GM18951 (cell line): ENCODE data around the gene CD300LF.

Experiments used
- POLR2A ChIP-seq: IDR thresholded peaks from 4 replicates; pipeline ENCODE4 v1.6.1; 2011; ENCODE audit warnings: mild to moderate bottlenecking; ENCODE audit not compliant: insufficient read length, insufficient read depth; ENCODE audit errors: extremely low read depth
- in situ Hi-C: fragments of 300-500 bp; cut with MboI; formaldehyde crosslinking; loops from one replicate; pipeline ENCODE4 v1.12.0; 2022; ENCODE audit warnings: low sequenced_read_pairs, mixed read lengths, inconsistent platforms; ENCODE audit not compliant: unreplicated experiment

The CD300LF gene

DNA sequence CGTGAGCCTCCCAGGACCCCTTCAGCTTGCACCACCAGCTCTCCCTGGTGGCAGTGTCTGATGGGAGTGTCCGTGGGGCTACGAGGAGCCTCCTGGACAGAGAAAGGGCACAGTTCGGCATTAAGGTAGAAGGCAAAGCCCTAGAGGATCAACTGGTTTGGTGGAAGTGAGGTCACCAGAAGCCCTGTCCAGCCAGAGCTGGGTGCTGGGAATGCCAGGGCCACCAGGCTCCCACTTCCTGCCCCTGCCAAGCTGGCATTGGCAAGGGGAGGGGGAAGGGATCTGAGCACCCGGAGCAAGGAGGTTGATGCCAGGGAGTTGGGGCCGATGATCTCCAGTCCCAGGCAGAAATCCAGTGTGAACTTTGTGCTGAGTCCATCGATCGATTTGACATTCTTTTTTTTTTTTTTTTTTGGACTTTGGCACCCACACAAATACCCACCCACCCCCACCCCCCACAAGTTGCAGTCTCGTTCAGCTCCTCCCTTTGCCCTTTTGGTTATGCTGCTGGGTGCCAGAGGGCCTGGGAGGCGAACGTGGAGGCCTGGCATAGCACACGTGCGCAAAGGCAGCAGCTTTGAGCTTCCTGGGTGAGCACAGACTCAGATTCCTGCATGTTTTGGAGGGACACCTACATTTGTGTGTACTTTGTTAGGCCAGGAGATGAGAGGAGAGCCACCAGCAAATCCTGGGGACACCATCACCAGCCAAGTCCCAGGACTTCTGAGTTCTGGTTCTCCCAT is 37.8 kb upstream of the CD300LF start:
- no peak for TF ChIP-seq POLR2A
- in situ Hi-C loops: no loop called here

DNA sequence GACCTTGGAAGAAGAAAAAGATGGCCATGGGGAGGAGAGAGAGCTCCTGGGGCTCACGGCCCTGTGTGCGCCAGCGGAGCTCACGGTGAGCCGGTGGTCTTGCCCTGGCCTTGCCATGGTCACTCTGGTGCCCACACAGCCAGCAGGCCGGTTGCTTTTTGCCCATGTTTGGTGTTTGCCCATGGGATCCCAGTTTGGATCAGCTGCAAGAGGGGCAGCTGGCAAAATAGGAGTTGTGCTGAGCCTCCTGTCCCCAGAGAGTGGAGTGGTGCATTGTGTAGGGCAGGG is 37.3 kb upstream of the CD300LF start:
- TF ChIP-seq POLR2A: no peak
- in situ Hi-C loops: no loop called here

DNA sequence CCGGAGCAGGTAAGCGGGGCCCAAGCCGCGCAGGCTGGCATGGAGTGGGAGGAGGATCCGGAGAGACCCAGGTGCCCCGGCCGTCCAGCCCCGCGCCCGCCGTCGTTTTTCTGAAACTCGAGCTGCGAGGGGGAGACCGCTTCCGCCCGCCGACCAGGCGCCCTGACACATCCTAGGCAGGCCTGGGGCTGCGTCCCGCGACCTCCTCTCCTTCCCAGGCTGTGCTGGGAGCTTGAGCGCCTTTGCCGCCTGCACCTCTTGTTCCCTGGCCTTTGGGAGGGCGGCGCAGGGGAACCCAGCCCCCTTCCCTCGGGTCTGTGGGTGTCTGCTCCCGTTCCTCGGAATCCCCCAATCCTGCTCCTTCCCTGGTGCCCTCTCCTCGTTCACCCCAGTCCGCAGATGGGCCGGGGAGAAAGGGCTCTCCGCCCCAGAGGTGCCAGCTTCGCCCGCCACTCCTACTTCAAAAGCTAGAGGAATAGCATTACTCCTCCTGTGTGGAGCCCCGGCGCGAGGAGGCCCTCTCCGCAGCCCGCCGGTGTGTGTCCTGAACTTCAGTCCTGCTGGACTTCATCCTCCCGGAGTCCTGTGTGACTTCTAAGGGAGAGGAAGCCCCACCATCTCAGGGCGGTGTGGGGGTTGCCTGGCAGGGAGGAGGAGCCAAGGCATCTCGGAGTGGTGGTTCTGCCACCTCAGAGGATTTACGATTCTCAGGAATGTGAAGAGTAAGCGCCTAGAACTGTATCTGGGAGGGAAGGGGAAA is 36.7 kb upstream of the CD300LF start:
- in situ Hi-C loops: no loop called here
- TF ChIP-seq POLR2A: no peak

- TF ChIP-seq POLR2A: peak; percentile 99
- in situ Hi-C loops: no loop called here
Observed at GRCh38 chr17:74748529-74749278, 36.0 kb upstream of the CD300LF start, which contains the start of gene NHERF1. TSS of gene NHERF1 (plus strand) at chr17:74748628. CDS start at chr17:74748847, 219 bp downstream.

- in situ Hi-C loops: no loop called here
- TF ChIP-seq POLR2A: no peak
Observed at GRCh38 chr17:74748279-74748528, 35.5 kb upstream of the CD300LF start.

DNA sequence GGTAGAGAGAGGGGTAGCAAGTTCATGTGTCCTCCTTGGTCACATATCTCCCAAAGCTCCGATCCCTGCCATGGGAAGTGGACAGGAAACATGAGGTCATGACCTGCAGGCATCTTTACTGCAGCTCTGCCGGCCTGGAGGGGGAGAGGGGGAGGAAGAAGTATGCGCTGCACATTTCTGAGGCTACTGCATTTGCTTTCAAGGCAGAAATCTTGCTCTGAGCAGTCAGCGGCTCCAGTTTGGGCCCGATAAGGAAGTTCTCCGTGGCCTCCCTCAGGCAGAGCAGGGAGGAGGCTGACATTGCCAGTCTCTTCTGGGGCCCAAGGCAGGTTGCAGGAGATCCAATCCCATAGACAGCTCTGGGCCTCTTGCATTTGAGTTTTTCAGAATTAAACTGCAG is 34.2 kb upstream of the CD300LF start:
- TF ChIP-seq POLR2A: no peak
- in situ Hi-C loops: no loop called here

DNA sequence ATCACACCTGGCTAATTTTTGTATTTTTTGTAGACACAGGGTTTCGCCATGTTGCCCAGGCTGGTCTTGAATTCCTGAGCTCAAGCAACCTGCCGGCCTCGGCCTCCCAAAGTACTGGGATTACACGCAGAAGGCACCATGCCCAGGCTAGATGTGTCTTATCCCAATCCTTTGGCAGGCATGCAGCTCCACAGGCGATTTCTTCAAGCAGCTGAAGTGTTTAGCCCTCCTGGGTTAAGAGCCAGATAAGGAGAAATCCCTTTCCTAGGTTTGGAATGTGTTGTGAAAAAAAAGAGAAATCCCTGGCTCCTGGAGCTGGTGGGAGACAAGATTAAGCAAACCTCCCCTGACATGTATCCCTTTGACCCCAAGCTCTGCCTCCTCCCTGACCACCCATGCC is 33.7 kb upstream of the CD300LF start:
- in situ Hi-C loops: no loop called here

DNA sequence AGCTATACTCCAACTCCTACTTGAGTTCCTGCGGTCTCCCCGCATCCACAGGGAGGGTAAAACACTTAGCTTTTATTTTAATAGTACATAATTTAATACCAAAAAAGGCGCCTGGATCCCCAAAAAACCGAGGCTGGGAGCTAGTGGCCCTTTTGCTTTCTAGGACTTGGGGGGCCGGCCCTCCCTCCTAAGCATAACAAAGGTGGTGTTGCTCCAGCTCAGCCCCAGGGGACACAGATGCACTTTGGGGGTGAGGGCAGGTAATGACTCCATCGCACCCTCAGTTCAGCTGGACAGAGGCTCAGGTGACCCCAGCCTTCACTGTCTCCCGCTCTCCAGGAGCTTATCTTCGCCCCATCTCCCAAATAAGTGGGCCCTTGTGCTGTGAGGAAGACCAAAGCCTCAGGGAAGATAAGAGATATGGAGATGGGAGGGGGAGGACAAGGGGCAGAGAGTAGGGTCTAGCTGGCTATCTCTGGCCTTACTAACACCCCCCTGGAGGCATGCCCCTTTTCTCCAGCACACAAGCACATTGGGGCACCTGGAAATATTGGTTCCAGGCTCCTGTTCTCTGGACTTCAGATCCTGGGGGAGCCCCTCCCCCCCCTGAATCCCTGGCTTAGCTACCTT is 32.9 kb upstream of the CD300LF start:
- TF ChIP-seq POLR2A: no peak
- in situ Hi-C loops: no loop called here

More for the DNA sequence above, 33.7 kb upstream of the CD300LF start:
- TF ChIP-seq POLR2A: no peak

DNA sequence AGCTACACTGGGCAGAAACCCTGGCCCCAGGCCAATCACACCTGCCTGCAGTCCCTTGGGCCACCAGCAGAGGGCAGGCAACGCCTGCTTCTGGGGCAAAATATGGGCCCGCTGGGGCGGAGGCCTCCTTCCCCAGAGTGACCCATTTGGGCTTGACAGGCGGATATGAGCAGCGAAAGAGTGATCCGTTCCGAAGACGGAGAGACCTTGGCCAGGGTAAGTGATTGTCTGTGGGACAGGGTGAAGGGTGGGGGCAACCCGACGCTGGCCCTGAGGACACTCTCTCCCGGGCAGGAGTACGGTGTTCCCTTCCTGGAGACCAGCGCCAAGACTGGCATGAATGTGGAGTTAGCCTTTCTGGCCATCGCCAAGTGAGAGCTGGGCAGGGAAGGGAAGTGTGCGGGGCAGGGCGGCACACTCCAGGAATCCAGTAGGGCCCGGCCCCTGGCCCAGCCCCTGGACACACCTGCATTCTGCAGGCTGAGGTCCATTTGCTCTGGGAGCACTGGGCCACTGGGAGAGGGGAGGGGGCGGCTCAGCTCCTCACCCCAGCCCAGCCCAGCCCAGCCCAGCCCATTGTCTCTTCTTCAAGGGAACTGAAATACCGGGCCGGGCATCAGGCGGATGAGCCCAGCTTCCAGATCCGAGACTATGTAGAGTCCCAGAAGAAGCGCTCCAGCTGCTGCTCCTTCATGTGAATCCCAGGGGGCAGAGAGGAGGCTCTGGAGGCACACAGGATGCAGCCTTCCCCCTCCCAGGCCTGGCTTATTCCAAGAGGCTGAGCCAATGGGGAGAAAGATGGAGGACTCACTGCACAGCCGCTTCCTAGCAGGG is 32.2 kb upstream of the CD300LF start:
- TF ChIP-seq POLR2A: no peak
- in situ Hi-C loops: no loop called here

GRCh38 chr17:74744349-74744713 is 31.6 kb upstream of the CD300LF start:
- in situ Hi-C loops: no loop called here
- TF ChIP-seq POLR2A: no peak

DNA sequence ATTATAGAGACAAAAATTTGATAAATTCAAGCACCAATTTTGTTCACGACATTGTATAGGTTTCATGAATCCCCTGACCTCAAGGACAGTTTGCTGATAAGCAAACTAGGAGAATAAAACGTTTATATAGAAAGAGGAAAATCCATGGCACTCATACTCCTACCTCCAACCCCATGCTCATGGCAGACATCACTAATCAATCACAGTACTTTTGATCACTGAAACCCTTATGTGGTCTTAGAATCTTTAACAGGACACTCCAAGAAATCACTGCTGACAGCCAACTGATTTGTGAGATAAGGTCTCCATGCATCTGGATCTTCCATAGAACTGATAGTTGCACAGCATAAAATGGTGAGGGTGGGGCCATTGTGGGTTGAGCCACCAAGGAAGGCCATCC is 31.0 kb upstream of the CD300LF start:
- in situ Hi-C loops: no loop called here
- no peak for TF ChIP-seq POLR2A

GRCh38 chr17:74742978-74743545 is 30.3 kb upstream of the CD300LF start:
- no peak for TF ChIP-seq POLR2A
- in situ Hi-C loops: no loop called here
